Upper lobe of left lung (tissue), 6 donors: ENCODE measurements around the gene TRIM67. TPM values are rescaled to one million over a fixed set of nuclear protein-coding genes. Genes with fewer than 3 reads are reported as not detected.

ENCODE experiments used
- total RNA-seq, 6 donors: library from RNA; depleted of rRNA in 4 of 6; stranded (reverse); fragments of >200 nt in 4 of 6; gene quantifications; one replicate each; pipeline versions ENCODE4 v1.1.0 to v1.2.1, GENCODE V29; 2016 to 2021
- donor health status: DM: no; HTN: no; CAD: no; lungs with moderate emphysema.
- donor health status: DM: no; HTN: yes; CAD: no; lungs with severe emphysema.

TRIM67 gene
- total RNA-seq, 6 donors from 2014 or later: 0.03 TPM; not detected in 5

Other genes with a start within 250 kb of the TRIM67 start
- gene TTC13, start 183.2 kb upstream of the TRIM67 start, total RNA-seq: 10 to 100 TPM; 18.6 to 41.9 (median 33.3) TPM
- gene ARV1, start 183.0 kb upstream of the TRIM67 start, total RNA-seq: 10 to 100 TPM in 5 of 6 donors, 1 to 10 TPM in 1; 2.3 to 25.2 (median 19.6) TPM
- 10 to 100 TPM; 17.8 to 64.5 (median 39.3) TPM for gene FAM89A, start 121.8 kb upstream of the TRIM67 start, total RNA-seq
- 10 to 100 TPM; 14.0 to 65.0 (median 30.5) TPM for gene GNPAT, start 79.2 kb downstream of the TRIM67 start, total RNA-seq
- 10 to 100 TPM; 16.3 to 24.7 (median 17.5) TPM for gene EXOC8, start 175.8 kb downstream of the TRIM67 start, total RNA-seq
- 10 to 100 TPM in 4 of 6 donors, 1 to 10 TPM in 2; 8.8 to 30.9 (median 17.2) TPM for gene SPRTN, start 176.2 kb downstream of the TRIM67 start, total RNA-seq